Skin epidermis (tissue), 12 donors: ENCODE results near the gene NKX2-8.

Experiments
- H3K27ac ChIP-seq, 21 experiments: fragments of 200-600 bp; sonication (generic) in 11 of 21; one replicate each; pipeline ENCODE4 v1.5.0; 2020; ENCODE audit warnings: mild to moderate bottlenecking in 3 of 21, inconsistent platforms in 2 of 21, moderate library complexity in 2 of 21
- H3K4me3 ChIP-seq, 7 experiments: fragments of 200-600 bp; sonication (generic) in 2 of 7; one replicate each; pipeline ENCODE4 v1.5.0; 2020; ENCODE audit warnings: inconsistent platforms in 2 of 7, mild to moderate bottlenecking in 2 of 7, moderate library complexity in 1 of 7

NKX2-8 gene

GRCh38 chr14:36582011-36582873 lies at the start of gene NKX2-8:
NKX2-8 (minus strand) TSS chr14:36582614; CDS start chr14:36582389, 225 bp downstream.
- Histone ChIP-seq H3K4me3 (peak within 1 kb of the TSS in 6 of 7 experiments; percentile 15 to 53 (median 31)), H3K27ac (no peak within 1 kb of the TSS)

GRCh38 chr14:36627981-36628380 lies 45.6 kb upstream of the NKX2-8 start:
- H3K4me3 ChIP-seq: no peak overlapping the region
- no peak overlapping the region for H3K27ac ChIP-seq

- no peak overlapping the region for H3K27ac ChIP-seq
These were observed 43.7 kb upstream of the NKX2-8 start for GRCh38 chr14:36626151-36626550.

GRCh38 chr14:36625436-36625835 lies 43.0 kb upstream of the NKX2-8 start:
- Histone ChIP-seq H3K27ac (no peak overlapping the region), H3K4me3 (no peak overlapping the region)

More at GRCh38 chr14:36626151-36626550, 43.7 kb upstream of the NKX2-8 start:
- H3K4me3 ChIP-seq: no peak overlapping the region

- H3K4me3 ChIP-seq: no peak overlapping the region
- H3K27ac ChIP-seq: no peak overlapping the region
These were observed 42.6 kb upstream of the NKX2-8 start for GRCh38 chr14:36625014-36625413.

- no peak overlapping the region for H3K4me3 ChIP-seq
These were observed 37.4 kb upstream of the NKX2-8 start for GRCh38 chr14:36619853-36620252.

GRCh38 chr14:36619131-36619530 lies 36.7 kb upstream of the NKX2-8 start:
- H3K4me3 ChIP-seq: no peak overlapping the region
- H3K27ac ChIP-seq: no peak overlapping the region

More at GRCh38 chr14:36619853-36620252, 37.4 kb upstream of the NKX2-8 start:
- no peak overlapping the region for H3K27ac ChIP-seq

GRCh38 chr14:36618641-36619040 lies 36.2 kb upstream of the NKX2-8 start:
- no peak overlapping the region for H3K4me3 ChIP-seq

GRCh38 chr14:36617824-36618223 lies 35.4 kb upstream of the NKX2-8 start:
- no peak overlapping the region for H3K4me3 ChIP-seq
- H3K27ac ChIP-seq: no peak overlapping the region

More at GRCh38 chr14:36618641-36619040, 36.2 kb upstream of the NKX2-8 start:
- H3K27ac ChIP-seq: no peak overlapping the region

GRCh38 chr14:36605506-36605857 lies 23.1 kb upstream of the NKX2-8 start:
- Histone ChIP-seq H3K27ac (no peak overlapping the region), H3K4me3 (no peak overlapping the region)

- H3K4me3 ChIP-seq: no peak overlapping the region
These were observed 22.5 kb upstream of the NKX2-8 start for GRCh38 chr14:36604757-36605505.

GRCh38 chr14:36600431-36600830 lies 18.0 kb upstream of the NKX2-8 start:
- Histone ChIP-seq H3K27ac (no peak overlapping the region), H3K4me3 (no peak overlapping the region)

More at GRCh38 chr14:36604757-36605505, 22.5 kb upstream of the NKX2-8 start:
- H3K27ac ChIP-seq: no peak overlapping the region

- Histone ChIP-seq H3K27ac (no peak overlapping the region), H3K4me3 (no peak overlapping the region)
These were observed 9.1 kb upstream of the NKX2-8 start for GRCh38 chr14:36591482-36591881.

- no peak overlapping the region for H3K4me3 ChIP-seq
- no peak overlapping the region for H3K27ac ChIP-seq
These were observed 6.4 kb upstream of the NKX2-8 start for GRCh38 chr14:36588788-36589187.

- H3K27ac ChIP-seq: no peak overlapping the region
- no peak overlapping the region for H3K4me3 ChIP-seq
These were observed 5.7 kb upstream of the NKX2-8 start for GRCh38 chr14:36588119-36588518.

- Histone ChIP-seq H3K27ac (no peak overlapping the region), H3K4me3 (no peak overlapping the region)
These were observed 2.7 kb upstream of the NKX2-8 start for GRCh38 chr14:36585100-36585499.

GRCh38 chr14:36583893-36584811 lies 1.7 kb upstream of the NKX2-8 start:
- Histone ChIP-seq H3K4me3 (no peak overlapping the region), H3K27ac (no peak overlapping the region)

- no peak overlapping the region for H3K4me3 ChIP-seq
These were observed 953 bp upstream of the NKX2-8 start for GRCh38 chr14:36583242-36583892.

GRCh38 chr14:36582874-36583241 lies 444 bp upstream of the NKX2-8 start:
- no peak overlapping the region for H3K27ac ChIP-seq

More at GRCh38 chr14:36583242-36583892, 953 bp upstream of the NKX2-8 start:
- H3K27ac ChIP-seq: no peak overlapping the region

More at GRCh38 chr14:36582874-36583241, 444 bp upstream of the NKX2-8 start:
- H3K4me3 ChIP-seq: peak overlapping the region in 2 of 7 experiments; percentile 34 to 53
